ENCODE data around the gene PLA2G2A.

The PLA2G2A gene

DNA sequence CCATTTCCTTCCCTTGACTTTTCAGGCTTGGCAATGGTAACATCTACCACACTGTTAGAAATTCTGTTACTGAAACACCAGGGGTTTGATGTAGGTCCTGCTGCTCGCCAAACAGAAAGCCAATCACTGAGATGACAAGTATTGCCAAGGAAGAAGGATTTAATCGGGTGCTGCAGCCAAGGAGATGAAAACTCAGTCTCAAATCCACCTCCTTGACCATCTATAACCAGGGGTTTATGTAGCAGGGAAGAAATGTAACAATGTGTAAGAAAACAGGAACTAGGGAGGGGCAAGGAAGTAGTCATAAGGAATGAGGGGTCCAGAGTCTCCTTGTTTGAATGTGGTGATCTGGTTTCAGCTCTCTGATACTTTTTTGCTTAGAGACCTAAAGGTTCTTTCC, 25.4 kb downstream of the PLA2G2A start:
- H3K4me2 ChIP-seq: no peak overlapping the region
- no peaks in the 10 kb centered on the region for H3K4me1 ChIP-seq (ENCODE audit: low read depth, poor library complexity, severe bottlenecking)
- no peak overlapping the region for H3K4me3 ChIP-seq (IDR thresholded peaks at IDR 0.05; ENCODE audit: insufficient read depth, low read depth, low read length)
- H3K9ac ChIP-seq: no peak overlapping the region
- TF ChIP-seq, protein P1, sequence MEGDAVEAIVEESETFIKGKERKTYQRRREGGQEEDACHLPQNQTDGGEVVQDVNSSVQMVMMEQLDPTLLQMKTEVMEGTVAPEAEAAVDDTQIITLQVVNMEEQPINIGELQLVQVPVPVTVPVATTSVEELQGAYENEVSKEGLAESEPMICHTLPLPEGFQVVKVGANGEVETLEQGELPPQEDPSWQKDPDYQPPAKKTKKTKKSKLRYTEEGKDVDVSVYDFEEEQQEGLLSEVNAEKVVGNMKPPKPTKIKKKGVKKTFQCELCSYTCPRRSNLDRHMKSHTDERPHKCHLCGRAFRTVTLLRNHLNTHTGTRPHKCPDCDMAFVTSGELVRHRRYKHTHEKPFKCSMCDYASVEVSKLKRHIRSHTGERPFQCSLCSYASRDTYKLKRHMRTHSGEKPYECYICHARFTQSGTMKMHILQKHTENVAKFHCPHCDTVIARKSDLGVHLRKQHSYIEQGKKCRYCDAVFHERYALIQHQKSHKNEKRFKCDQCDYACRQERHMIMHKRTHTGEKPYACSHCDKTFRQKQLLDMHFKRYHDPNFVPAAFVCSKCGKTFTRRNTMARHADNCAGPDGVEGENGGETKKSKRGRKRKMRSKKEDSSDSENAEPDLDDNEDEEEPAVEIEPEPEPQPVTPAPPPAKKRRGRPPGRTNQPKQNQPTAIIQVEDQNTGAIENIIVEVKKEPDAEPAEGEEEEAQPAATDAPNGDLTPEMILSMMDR (conservative IDR thresholded peaks at IDR 0.05; ENCODE audit: low read depth, low read length): no peak
- H3K27me3 ChIP-seq (ENCODE audit: insufficient read depth, low read depth): peaks cover 15% of the 10 kb centered on the region; the same call in 1 of the 2 replicates
- no peak overlapping the region for H2AFZ ChIP-seq (ENCODE audit: low read depth)
- H4K20me1 ChIP-seq (ENCODE audit: insufficient read depth): no peaks in the 10 kb centered on the region
- H3K27ac ChIP-seq: no peak overlapping the region
- no peaks in the 10 kb centered on the region for H3K36me3 ChIP-seq (ENCODE audit: insufficient read depth)
- no peaks in the 10 kb centered on the region for H3K79me2 ChIP-seq (ENCODE audit: insufficient read depth, low read depth)

DNA sequence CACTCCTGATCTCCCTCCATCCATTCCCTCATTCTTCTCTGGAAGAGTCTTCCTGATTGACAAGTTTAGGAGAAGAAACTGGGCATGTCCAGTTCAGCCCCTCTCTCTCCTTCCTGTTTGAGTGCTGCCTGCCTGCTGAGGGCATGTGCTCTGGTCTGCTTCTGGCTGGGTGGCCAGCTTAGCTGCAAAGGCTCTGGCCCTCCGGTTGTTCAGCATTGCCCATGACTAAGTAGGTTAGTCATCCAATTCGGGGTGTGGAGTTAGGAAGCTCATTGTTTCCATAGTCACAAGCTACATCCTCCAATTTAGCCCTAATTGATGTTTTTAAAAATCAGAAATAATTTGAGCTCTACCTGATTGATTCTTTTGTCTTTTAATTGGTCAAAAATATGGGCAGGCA, 30.4 kb downstream of the PLA2G2A start:
- H3K27ac ChIP-seq: no peak overlapping the region
- no peaks in the 10 kb centered on the region for H4K20me1 ChIP-seq (ENCODE audit: insufficient read depth)
- no peak overlapping the region for H3K4me3 ChIP-seq (IDR thresholded peaks at IDR 0.05; ENCODE audit: insufficient read depth, low read depth, low read length)
- no peak overlapping the region for H3K4me2 ChIP-seq
- H3K4me1 ChIP-seq (ENCODE audit: low read depth, poor library complexity, severe bottlenecking): no peaks in the 10 kb centered on the region
- TF ChIP-seq, protein P1 (conservative IDR thresholded peaks at IDR 0.05; ENCODE audit: low read depth, low read length): no peak
- H3K9ac ChIP-seq: no peak overlapping the region
- no peaks in the 10 kb centered on the region for H3K79me2 ChIP-seq (ENCODE audit: insufficient read depth, low read depth)
- peaks cover 25% of the 10 kb centered on the region; the same call in 1 of the 2 replicates for H3K27me3 ChIP-seq (ENCODE audit: insufficient read depth, low read depth)
- H2AFZ ChIP-seq (ENCODE audit: low read depth): no peak overlapping the region
- no peaks in the 10 kb centered on the region for H3K36me3 ChIP-seq (ENCODE audit: insufficient read depth)

DNA sequence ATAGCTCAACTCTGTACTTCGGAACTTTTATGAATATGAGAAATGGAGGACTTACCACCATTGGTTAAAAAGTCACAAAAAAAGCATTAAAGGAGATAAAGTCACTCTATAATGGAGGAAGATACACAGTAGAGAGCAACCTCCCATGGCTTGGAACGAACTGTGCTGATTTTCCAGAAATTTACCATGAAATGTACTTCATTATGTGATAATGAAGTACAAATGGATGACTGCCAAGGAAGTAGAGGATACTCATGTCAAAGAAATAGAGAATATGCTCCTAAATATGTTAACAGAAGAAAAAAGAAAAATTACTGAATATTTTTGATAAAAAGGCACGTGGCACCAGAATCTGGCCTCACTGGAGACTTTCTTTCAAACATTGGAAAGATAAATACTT, 32.4 kb downstream of the PLA2G2A start:
- no peak overlapping the region for H2AFZ ChIP-seq (ENCODE audit: low read depth)
- H3K4me2 ChIP-seq: no peak overlapping the region
- H3K9ac ChIP-seq: no peak overlapping the region
- H3K27me3 ChIP-seq (ENCODE audit: insufficient read depth, low read depth): peaks cover 25% of the 10 kb centered on the region; the same call in 1 of the 2 replicates
- no peaks in the 10 kb centered on the region for H3K4me1 ChIP-seq (ENCODE audit: low read depth, poor library complexity, severe bottlenecking)
- H3K79me2 ChIP-seq (ENCODE audit: insufficient read depth, low read depth): no peaks in the 10 kb centered on the region
- H3K4me3 ChIP-seq (IDR thresholded peaks at IDR 0.05; ENCODE audit: insufficient read depth, low read depth, low read length): no peak overlapping the region
- H3K36me3 ChIP-seq (ENCODE audit: insufficient read depth): no peaks in the 10 kb centered on the region
- TF ChIP-seq, protein P1 (conservative IDR thresholded peaks at IDR 0.05; ENCODE audit: low read depth, low read length): no peak
- no peaks in the 10 kb centered on the region for H4K20me1 ChIP-seq (ENCODE audit: insufficient read depth)
- H3K27ac ChIP-seq: no peak overlapping the region

DNA sequence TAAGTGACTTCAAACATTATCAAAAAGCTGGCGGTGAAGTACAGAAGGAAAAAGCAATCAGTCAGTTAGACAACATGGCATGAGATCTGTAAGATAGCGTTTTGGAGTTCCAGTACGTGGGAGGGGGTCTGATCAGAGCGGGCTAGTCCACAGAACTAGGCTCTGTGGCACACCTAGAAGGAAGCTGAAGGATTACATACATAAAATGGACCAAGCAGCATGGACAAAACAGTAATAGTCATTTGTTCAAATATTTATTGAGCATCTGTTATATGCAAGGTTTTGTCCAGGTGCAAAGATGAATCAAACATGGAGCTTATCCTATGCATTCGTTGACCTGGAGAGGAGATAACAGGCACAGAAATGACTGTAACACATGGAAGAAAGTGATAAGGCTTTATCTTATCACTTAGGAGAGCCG, 33.1 kb downstream of the PLA2G2A start:
- Histone ChIP-seq H3K79me2 (ENCODE audit: insufficient read depth, low read depth) (no peaks in the 10 kb centered on the region), H3K27ac (no peak overlapping the region), H3K4me3 (IDR thresholded peaks at IDR 0.05; ENCODE audit: insufficient read depth, low read depth, low read length) (no peak overlapping the region), H3K9ac (no peak overlapping the region), H3K4me2 (no peak overlapping the region), H4K20me1 (ENCODE audit: insufficient read depth) (no peaks in the 10 kb centered on the region), H2AFZ (ENCODE audit: low read depth) (no peak overlapping the region), H3K4me1 (ENCODE audit: low read depth, poor library complexity, severe bottlenecking) (no peaks in the 10 kb centered on the region), H3K36me3 (ENCODE audit: insufficient read depth) (no peaks in the 10 kb centered on the region), H3K27me3 (ENCODE audit: insufficient read depth, low read depth) (peaks cover 25% of the 10 kb centered on the region; the same call in 1 of the 2 replicates)
- TF ChIP-seq, protein P1 (conservative IDR thresholded peaks at IDR 0.05; ENCODE audit: low read depth, low read length): no peak

Measured in KMS-11 (cell line).